Measurements from ENCODE around the gene RRAGD.

The RRAGD gene

DNA sequence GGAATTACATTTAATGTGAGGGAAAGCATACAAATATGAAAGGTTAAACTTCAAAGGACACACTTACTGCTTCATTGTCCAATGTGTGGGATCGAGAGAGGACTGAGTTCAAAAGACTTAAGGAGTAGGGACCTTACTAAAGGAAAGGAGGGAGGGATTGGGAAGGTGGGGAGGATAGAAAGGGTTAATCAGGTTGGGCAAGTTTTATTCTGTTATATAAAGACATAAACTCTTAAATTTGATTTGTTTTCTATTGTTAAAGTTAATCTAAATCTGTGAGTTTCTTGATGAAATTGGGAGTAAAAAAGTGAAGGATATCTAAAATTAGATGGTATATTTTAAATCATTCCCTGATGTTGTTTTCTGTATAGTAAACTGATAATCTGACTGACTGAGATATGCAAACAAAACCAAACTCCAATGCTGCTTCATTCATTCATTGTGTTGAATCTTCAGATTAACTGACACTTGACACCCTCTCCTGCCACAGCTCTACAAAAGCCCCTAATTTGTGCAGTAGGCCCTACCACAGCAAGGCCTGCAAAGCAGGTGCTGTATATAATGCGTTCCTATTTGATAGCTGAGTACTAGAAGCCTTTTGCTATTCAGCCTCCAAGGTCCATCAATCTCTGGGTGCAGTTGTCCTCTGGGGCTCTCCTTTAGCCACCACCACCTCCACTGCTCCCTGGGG lies 58.2 kb downstream of the RRAGD start:
- no peaks in the 10 kb centered on the region for H3K9me3 Mint-ChIP-seq
- peaks cover 44% of the 10 kb centered on the region for H3K4me1 Mint-ChIP-seq
- TF ChIP-seq, protein P1, sequence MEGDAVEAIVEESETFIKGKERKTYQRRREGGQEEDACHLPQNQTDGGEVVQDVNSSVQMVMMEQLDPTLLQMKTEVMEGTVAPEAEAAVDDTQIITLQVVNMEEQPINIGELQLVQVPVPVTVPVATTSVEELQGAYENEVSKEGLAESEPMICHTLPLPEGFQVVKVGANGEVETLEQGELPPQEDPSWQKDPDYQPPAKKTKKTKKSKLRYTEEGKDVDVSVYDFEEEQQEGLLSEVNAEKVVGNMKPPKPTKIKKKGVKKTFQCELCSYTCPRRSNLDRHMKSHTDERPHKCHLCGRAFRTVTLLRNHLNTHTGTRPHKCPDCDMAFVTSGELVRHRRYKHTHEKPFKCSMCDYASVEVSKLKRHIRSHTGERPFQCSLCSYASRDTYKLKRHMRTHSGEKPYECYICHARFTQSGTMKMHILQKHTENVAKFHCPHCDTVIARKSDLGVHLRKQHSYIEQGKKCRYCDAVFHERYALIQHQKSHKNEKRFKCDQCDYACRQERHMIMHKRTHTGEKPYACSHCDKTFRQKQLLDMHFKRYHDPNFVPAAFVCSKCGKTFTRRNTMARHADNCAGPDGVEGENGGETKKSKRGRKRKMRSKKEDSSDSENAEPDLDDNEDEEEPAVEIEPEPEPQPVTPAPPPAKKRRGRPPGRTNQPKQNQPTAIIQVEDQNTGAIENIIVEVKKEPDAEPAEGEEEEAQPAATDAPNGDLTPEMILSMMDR (IDR thresholded peaks at IDR 0.05; ENCODE audit: unreplicated experiment in 3 of 3) = no peak
- H3K4me3 Mint-ChIP-seq = peak overlapping the region; percentile 75 to 91 (median 85)
- peak overlapping the region; percentile 93 to 98 (median 95) for H3K27ac Mint-ChIP-seq
- H3K36me3 Mint-ChIP-seq (ENCODE audit: low read depth) = peaks cover 7% of the 10 kb centered on the region
- peaks cover 6% of the 10 kb centered on the region for H3K27me3 Mint-ChIP-seq (ENCODE audit: low read depth)

DNA sequence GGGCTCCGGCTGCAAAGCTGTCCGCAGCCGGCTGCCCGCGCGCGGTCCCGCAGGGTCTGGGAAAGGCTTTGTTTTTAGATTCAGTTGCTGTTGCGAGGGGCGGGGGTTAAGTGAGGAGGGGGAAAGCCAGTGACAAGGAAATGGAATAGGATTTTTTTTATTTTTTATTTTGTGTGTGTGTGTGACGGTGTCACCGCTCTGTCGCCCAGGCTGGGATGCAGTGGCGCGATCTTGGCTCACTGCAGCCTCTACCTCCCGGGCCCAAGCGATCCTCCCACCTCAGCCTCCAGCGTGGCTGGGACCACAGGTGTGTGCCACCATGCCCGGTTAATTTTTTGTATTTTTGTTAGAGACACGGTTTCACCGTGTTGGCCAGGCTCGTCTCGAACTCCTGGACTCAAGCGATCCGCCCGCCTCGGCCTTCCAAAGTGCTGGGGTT lies 58.9 kb downstream of the RRAGD start:
- Mint-ChIP-seq H3K4me3 (peak overlapping the region; percentile 75 to 91 (median 85)), H3K27ac (peak overlapping the region; percentile 93 to 98 (median 95)), H3K9me3 (no peaks in the 10 kb centered on the region), H3K36me3 (ENCODE audit: low read depth) (peaks cover 7% of the 10 kb centered on the region), H3K4me1 (peaks cover 51% of the 10 kb centered on the region), H3K27me3 (ENCODE audit: low read depth) (peaks cover 6% of the 10 kb centered on the region)
- TF ChIP-seq, protein P1 (IDR thresholded peaks at IDR 0.05; ENCODE audit: unreplicated experiment in 3 of 3) = no peak

DNA sequence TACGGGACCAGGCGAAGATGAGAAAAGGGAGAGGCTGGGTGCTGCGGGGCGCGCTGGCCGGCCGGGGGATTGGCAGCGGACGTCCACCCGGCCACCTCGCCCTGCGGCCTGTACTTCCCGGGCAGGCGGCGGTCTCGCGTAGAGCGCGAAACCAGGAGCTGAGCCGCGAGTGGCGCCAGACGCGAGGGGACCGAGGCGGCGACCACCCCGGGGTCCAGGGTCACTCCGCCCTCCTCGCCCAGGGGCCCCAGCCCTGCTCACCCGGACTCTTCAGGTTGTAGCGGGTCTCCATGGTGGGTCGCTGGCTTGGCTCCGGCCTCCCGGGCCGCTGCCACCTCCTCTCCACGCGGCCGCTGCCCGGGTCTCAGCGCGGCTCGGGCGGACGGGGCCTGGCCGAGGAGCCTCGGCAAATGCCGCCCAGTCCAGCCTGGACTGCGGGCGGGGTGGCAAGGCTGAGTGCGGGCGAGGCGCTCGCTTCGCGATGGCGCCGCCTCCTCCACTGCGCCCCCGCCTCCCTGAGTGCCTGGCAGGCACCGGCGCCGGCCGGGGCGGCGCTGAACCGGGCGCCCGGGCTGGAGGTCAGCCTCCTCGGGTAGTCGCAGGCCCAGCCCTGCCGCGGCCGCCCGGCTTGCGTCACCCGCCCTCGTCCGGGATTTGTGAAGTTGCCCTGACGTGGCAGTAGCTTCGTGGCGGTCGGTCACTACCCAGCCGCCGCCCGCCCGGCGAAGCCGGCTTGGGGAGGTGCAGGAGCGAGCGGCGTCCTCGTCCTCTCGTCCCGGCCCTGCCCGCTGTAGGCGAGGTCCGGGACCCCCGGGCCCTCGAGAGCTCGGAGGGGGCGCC lies 59.6 kb downstream of the RRAGD start, which contains the start of gene UBE2J1:
UBE2J1 (minus strand) TSS at position 445 of the 840 bp plus-strand sequence; CDS start at position 292, 153 bp downstream.
- Mint-ChIP-seq H3K27me3 (ENCODE audit: low read depth) (peaks cover under 1% of the 10 kb centered on the region), H3K4me1 (peaks cover 53% of the 10 kb centered on the region)

DNA sequence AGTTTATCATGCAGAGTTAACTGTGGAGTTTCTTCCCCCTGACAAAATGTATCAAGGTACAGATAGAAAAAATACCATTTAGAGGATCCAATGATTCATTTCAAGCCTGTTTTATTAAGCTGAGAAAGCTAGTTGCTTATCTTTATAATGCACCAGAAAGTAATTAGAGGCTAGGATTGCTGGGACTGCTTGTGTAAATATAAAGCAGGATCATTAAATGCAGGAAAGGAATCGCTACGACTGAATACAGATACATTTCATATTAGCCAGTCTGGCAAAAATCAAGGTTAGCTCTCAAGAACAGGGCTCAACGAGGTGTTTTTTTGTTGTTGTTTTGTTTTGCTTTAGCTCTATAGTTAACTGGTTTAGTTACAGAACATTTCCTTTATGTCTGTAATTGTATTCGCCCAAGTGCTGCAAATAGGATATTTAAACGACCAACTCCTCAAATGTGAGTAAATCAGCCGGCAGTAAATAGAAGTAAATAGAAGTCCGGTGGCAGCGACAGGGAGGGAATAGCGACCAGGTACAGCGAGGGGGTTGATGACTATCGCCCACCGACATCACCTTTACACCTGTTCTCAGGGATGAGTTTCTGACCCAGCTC lies 60.3 kb downstream of the RRAGD start:
- TF ChIP-seq, protein P1 (IDR thresholded peaks at IDR 0.05; ENCODE audit: unreplicated experiment in 3 of 3) = no peak
- Mint-ChIP-seq H3K27me3 (ENCODE audit: low read depth) (no peaks in the 10 kb centered on the region), H3K9me3 (no peaks in the 10 kb centered on the region), H3K4me3 (peak overlapping the region; percentile 92 to 98 (median 97)), H3K36me3 (ENCODE audit: low read depth) (peaks cover 7% of the 10 kb centered on the region), H3K27ac (peak overlapping the region; percentile 98 to 100 (median 99)), H3K4me1 (peaks cover 52% of the 10 kb centered on the region)

More for the DNA sequence above, 59.6 kb downstream of the RRAGD start, which contains the start of gene UBE2J1:
- H3K36me3 Mint-ChIP-seq (ENCODE audit: low read depth) = peaks cover 7% of the 10 kb centered on the region
- H3K4me3 Mint-ChIP-seq = peak within 1 kb of the TSS; percentile 92 to 98 (median 97)
- H3K27ac Mint-ChIP-seq = peak within 1 kb of the TSS; percentile 98 to 100 (median 99)
- H3K9me3 Mint-ChIP-seq = no peaks in the 10 kb centered on the region
- TF ChIP-seq, protein P1 (IDR thresholded peaks at IDR 0.05; ENCODE audit: unreplicated experiment in 3 of 3) = no peak

DNA sequence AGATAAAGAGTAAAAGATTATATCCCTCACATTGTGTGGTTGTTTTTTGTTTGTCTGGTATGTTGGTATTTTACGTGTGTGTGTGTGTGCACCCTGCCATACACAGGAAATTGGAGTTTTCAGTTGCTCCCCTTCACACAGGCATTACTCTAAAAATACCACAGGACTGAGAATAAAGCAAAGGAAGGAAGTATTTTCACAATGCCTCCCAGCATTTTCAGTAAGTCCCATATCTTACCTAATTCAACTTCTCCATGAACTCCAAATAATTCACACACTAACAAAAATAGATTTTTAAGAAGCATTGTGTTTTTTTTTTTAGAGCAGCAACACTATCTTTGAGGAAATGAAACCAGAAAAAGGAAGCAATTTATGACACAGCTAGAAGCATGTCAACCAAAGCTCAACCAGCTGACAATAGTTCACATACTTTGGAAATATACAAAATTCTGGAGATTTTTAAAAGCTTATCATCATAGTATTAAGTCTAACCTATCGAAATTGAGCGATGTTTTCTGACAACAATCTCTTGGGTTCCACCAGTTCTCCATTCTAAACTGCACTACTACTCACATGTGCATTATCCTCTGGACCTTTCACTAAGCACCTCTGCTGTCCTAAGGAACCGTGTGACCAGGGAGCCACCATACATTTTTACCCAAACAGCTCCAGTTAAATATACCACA lies 61.6 kb downstream of the RRAGD start:
- H3K4me3 Mint-ChIP-seq = peak overlapping the region; percentile 92 to 98 (median 97)
- TF ChIP-seq, protein P1 (IDR thresholded peaks at IDR 0.05; ENCODE audit: unreplicated experiment in 3 of 3) = no peak
- peak overlapping the region; percentile 98 to 100 (median 99) for H3K27ac Mint-ChIP-seq
- H3K9me3 Mint-ChIP-seq = no peaks in the 10 kb centered on the region
- H3K36me3 Mint-ChIP-seq (ENCODE audit: low read depth) = peaks cover 7% of the 10 kb centered on the region
- no peaks in the 10 kb centered on the region for H3K27me3 Mint-ChIP-seq (ENCODE audit: low read depth)
- H3K4me1 Mint-ChIP-seq = peaks cover 60% of the 10 kb centered on the region
